HG03135 (cell line): ENCODE data around the gene DHRS7C.

Experiments
- ATAC-seq: cut with Tn5 transposase; IDR thresholded peaks from one replicate; pipeline ENCODE4 v1.9.1; 2021; ENCODE audit warnings: mild to moderate bottlenecking, moderate library complexity; ENCODE audit not compliant: unreplicated experiment

DHRS7C gene

DNA sequence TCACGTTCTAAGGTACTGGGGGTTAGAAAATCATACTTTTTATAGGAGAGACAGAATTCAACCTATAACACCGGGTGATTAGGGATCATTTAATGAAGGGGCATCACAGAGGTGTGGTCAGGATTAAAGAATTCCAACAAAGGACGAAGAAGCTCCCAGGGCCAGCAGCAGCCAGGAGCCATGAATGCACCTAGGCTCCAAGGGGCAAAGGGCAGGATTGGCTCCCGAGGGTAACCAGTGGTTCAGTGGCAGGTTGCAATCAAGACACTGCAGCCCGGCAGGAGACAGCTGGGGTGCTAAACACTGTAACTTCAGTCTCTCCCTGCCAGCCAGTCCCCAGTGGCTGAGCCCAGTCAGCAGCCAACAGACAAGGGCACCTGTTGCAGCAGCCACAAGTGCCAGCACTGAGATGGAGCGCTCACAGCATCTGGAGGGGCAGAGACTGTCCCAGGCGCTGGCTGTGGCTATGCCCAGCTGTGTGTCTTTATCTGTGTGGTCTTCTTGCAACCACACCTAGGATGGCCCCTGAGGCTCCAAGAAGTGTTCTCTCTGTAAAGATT is 23.9 kb downstream of the DHRS7C start:
- ATAC-seq: no peak

DNA sequence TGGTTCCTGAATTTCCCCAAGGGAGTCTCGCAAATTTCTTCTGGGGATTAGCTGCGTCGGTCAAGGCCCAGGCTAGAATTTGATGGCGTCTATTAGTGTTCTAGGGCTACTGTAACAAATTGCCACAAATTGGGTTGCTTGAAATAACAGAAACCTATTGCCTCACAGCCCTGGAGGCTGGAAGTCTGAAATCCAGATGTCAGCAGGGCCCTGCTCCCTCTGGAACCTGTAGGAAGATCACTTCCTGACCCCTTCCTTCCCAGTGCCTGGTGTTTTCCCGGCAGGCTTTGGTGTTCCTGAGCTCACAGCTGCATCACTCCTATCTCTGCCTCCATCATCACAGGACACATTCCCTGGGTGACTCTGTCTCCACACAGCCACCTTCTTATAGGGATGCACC is 24.4 kb downstream of the DHRS7C start:
- no peak for ATAC-seq

- no peak for ATAC-seq
Observed at GRCh38 chr17:9765322-9765721, 26.1 kb downstream of the DHRS7C start.

GRCh38 chr17:9763643-9764042 is 27.7 kb downstream of the DHRS7C start:
- ATAC-seq: no peak

DNA sequence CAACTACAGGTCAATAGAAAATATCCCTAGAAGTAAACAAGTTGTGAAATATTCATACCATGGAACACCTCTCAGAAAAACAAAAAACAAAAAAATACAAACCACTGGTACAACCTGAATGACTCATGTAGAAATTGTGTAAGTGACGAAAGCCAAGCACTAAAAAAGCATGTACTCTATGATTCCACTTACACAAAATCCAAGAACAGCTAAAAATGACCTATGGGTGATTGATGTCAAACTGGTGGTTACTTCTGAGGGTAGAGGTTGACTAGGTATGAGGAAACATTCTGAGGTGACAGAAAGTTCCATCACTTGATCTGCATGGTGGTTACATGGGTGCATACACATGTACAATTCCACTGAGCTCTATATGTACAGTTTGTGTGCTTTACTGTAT is 31.1 kb downstream of the DHRS7C start:
- no peak for ATAC-seq

GRCh38 chr17:9755083-9755482 is 36.3 kb downstream of the DHRS7C start:
- ATAC-seq: no peak

DNA sequence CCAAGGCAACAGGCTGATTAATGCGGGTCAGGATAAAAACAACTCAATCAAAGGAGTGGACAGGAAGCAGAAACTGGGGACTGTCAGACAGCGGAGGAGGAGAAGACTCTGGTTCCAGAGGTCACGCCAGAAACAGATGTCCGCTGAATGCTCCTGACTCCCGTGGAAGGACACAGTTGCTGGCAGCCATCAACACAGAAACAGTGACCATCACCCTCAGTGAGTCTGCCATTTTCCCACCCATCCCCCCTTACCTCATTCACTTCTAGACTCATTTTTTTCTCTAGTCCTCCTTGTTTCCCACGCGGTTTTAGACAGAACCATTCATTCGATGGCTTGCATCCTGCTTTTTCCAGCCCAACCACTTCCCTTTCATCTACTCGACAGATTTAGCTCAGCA is 40.9 kb downstream of the DHRS7C start:
- ATAC-seq: no peak

- no peak for ATAC-seq
Observed at GRCh38 chr17:9729735-9730420, 61.5 kb downstream of the DHRS7C start.

DNA sequence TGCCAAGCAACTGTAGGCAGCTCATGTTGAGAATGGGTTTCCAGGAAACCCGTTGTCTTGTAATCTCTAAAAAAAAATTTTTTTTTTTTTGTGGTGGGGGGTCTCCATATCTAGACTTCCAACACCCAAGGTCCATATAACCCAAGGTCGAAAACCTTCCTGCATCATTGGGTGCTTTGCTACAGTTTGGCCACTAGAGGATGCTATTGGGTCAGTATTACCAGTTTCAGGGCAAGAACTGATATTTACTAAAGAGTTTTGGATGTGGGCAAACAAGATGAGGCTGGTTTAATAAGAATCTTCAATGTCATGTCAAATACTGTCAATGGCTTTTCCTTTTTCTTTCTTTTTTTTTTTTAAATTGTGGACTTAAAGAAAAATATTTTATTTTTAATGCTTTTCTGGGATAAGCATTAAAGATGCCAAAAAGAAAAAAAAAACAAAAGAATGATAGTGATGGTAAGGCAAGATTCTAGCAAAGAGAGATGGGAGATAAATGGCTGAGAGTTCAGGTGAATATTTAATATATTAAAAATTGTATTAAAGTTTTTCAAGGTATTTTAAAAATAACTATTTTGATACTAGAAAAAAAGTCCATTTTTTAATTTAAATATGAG is 62.2 kb downstream of the DHRS7C start:
- no peak for ATAC-seq

GRCh38 chr17:9728564-9728963 is 62.8 kb downstream of the DHRS7C start:
- ATAC-seq: no peak

- no peak for ATAC-seq
Observed at GRCh38 chr17:9728005-9728404, 63.4 kb downstream of the DHRS7C start.

DNA sequence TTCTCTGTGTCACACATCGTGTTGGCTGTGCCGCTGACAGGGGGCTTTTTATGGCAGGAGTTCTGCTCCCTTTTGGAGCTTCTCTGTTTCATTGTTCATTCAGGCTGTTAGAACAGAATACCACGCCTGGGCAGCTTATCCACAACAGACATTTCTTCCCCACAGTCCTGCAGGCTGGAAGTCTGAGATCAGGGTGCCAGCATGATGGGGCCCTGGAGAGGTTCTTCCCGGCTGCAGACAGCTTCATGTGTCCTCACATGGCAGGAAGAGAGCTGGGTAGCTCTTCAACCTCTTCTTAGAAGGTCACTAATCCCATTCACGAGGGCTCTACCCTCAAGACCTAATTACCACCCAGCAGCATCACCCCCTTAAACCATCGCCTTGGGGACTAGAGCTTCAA is 65.1 kb downstream of the DHRS7C start:
- no peak for ATAC-seq

DNA sequence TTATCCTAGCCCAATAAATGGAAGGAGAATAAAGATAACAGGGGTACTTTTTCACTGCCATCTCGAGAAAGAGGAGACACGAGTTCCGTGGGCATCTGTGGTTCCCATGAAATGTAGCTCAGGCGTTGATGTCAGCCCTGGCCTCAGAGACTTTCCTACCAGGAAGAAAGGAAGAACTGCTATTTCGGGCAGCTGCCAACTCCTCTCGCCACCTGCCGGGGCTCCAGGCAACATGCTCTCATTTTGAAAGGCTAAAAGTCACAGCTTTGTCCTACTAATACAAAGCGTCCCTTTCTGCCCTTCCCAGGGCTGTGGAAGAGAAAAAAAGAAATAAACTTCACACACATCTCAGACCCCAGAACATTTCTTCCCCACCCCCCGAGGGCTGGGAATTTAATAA is 65.8 kb downstream of the DHRS7C start:
- no peak for ATAC-seq
